Cardiac septum (tissue), 1 donor: ENCODE data around the gene VPREB1. TPM values are rescaled to one million over a fixed set of nuclear protein-coding genes. Genes with fewer than 3 reads are reported as not detected.
"Not testable (repeated sequence)": the region's sequence is repeated elsewhere in the genome, so short reads cannot be mapped to it uniquely, and the experiment has no call there.

ENCODE experiments used
- DNase-seq: peaks from one replicate; pipeline ENCODE4 v3.0.0-alpha.2; 2020; ENCODE audit warnings: low spot score
- intact Hi-C: fragments of 100-400 bp; cut with DNase I; formaldehyde crosslinking; loops from one replicate; pipeline ENCODE4 v1.14.0; 2022
- long read RNA-seq: library from polyadenylated mRNA; unstranded; transcript quantifications from one replicate; pipeline ENCODE4 v2.0.0, GENCODE V29; 2021
- total RNA-seq: library from RNA; stranded (reverse); fragmentation: NEBNext Ultra II Directional; extraction: Animal tissue kit (Norgen Biotek cat#: 25700); gene quantifications from one replicate; pipeline ENCODE4 v1.2.1, GENCODE V29; 2021
- donor health status: DM: no; HTN: no; CAD: no.

Gene VPREB1, protein sequence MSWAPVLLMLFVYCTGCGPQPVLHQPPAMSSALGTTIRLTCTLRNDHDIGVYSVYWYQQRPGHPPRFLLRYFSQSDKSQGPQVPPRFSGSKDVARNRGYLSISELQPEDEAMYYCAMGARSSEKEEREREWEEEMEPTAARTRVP
- not detected for total RNA-seq
- long read RNA-seq, result 0 reads

GRCh38 chr22:22244316-22245250, at the start of gene VPREB1:
Gene VPREB1 (plus strand): TSS chr22:22244786. CDS start chr22:22244814, 28 bp downstream.
- DNase-seq, result no peak
- intact Hi-C loops, result no loop called here

GRCh38 chr22:22194931-22195264, 49.7 kb upstream of the VPREB1 start:
- intact Hi-C loops, result no loop called here
- DNase-seq, result no peak

- intact Hi-C loops, result no loop called here
- DNase-seq, result peak; percentile 83
Measured at GRCh38 chr22:22195265-22196017, 49.1 kb upstream of the VPREB1 start.

GRCh38 chr22:22196018-22196533, 48.5 kb upstream of the VPREB1 start:
- intact Hi-C loops, result no loop called here
- DNase-seq, result no peak

- intact Hi-C loops, result no loop called here
- DNase-seq, result no peak
Measured at GRCh38 chr22:22196833-22197477, 47.6 kb upstream of the VPREB1 start.

GRCh38 chr22:22197993-22198402, 46.6 kb upstream of the VPREB1 start:
- no peak for DNase-seq
- intact Hi-C loops, result no loop called here

DNA sequence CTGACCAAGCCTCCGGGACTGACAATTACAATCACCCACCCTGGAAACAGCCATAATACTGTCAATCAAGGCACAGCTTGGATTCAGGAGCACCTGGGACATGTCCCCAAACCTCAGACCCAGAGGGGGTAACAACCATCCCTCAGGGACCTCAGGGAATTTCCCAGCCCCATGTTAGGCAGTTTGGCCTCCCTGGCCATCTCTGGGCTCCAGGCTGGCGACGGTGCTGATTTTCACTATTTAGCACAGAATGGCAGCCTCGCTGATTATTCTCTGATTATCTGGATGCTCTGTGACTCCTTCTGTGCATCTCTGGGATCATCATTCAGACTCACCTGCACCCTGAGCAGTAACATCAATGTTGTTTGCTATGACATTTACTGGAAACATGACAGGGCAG, 45.8 kb upstream of the VPREB1 start:
- DNase-seq, result no peak
- intact Hi-C loops, result no loop called here

- no peak for DNase-seq
- intact Hi-C loops, result no loop called here
Measured at GRCh38 chr22:22199634-22200033, 45.0 kb upstream of the VPREB1 start.

DNA sequence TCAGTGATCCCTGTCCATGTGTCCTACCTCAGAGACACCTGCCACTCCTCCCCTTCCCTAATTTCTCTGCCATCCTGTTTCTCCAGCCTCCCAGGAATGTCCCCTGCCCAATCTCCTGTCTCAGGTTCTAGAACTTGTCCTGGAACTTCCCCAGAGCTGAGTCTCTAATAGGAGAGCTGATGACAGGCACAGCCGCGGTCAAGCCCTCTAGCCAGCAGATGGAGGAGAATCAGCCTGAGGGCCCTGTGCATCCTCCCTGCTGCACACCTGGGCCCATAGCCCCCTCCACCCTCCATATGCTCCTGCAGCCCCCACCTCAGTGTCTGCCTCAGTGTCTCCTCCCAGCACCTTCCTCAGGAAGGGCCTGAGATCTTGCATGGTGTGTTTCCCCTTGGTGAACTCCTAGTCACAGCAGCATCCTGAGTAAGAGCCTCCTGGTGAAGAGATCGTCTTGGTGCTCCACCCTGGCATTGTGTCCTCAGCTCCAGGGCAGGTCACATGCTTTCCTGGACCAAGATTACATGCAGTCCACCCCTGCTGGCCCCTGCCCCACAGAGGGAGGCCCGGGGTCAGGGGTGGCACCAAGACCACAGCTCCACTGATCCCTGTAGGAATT, 43.9 kb upstream of the VPREB1 start:
- intact Hi-C loops, result no loop called here
- DNase-seq, result no peak

- intact Hi-C loops, result no loop called here
- no peak for DNase-seq
Measured at GRCh38 chr22:22201185-22201929, 43.2 kb upstream of the VPREB1 start.

DNA sequence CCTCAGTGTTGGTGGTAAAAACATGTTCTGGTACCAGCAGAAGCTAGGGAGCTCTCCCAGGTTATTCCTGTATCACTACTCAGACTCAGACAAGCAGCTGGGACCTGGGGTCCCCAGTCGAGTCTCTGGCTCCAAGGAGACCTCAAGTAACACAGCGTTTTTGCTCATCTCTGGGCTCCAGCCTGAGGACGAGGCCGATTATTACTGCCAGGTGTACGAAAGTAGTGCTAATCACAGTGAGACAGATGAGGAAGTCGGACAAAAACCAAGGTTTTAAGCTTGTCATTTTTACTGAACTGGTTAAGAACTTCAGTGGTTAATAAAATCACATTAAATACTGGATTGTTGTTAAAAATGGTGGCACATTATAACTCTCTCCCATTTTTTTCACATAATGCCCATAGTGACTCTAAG, 42.6 kb upstream of the VPREB1 start:
- DNase-seq, result no peak
- intact Hi-C loops, result no loop called here

DNA sequence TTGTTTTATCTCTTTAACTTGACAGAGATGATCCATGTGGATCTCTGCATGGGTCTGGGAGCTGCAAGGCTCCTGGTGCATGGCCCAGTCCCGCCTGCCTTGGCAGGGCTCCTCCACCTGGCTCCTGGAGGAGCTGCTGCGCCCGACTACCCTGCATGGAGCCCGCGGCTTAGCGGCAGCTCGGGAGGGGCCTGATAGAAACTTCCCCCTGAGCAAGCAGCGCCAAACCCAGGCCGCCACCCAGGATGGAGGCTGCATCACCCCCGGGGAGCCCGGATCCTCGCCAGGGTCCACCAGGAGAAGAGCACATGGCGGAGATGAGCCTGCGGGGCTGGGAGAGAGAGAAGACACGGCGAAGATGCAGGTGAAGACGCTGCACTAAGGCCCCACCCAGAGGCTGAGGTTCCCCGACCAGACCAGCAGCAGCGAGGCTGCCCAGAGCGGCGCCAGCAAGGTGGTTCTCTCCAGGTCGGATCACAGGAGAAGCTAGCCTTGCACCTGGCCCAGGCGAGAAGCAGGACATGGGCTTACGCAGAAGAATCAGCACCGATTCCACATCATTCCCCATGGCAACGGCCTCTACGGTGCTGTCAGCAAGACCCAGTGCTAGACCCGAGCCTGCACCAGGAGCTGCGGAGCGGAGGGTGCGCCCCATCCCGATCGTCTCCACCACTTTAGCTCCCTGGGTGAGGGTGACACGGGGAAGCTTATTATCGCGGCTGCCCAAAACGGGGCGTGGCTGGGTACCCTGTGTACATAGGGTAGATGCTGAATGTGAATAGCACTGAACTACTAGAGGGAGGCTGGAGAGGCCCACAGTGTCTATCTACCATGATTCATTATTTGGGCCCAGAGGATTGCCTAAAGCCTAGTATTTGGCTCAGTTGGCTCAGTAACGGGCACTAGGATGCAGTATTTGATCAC, 41.3 kb upstream of the VPREB1 start:
- DNase-seq, result no peak
- intact Hi-C loops, result no loop called here

GRCh38 chr22:22207845-22208564, 36.6 kb upstream of the VPREB1 start:
- no peak for DNase-seq
- intact Hi-C loops, result no loop called here

DNA sequence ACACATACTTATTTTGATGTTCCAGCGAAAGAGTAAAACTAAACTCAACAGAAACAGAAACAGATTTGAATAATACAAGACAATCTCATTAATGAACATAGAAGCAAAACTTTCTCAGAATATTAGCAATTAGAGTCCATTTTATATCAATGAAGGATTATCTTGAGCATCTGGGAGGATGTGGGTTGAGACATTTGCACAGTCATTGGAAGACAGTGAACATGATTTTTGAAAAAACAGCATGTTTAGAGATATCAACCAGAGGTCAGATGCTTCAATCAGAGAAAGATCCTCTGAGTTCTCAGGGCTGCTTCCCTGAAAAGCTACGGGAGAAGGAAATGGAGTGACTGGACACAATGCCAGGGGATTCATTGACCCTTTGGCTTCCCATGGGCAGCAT, 35.9 kb upstream of the VPREB1 start:
- DNase-seq, result no peak
- intact Hi-C loops, result no loop called here

- DNase-seq, intact Hi-C loops: not testable (repeated sequence)
Measured at GRCh38 chr22:22209080-22209640, 35.4 kb upstream of the VPREB1 start.

- intact Hi-C loops, result no loop called here
- no peak for DNase-seq
Measured at GRCh38 chr22:22210375-22210774, 34.2 kb upstream of the VPREB1 start.
